Spleen (tissue), 7 donors: Measurements from ENCODE around the gene KLF15.

ENCODE experiments used
- POLR2A ChIP-seq, 3 donors: fragments of 450-650 bp; IDR thresholded peaks; one replicate each; pipeline ENCODE4 v1.5.1; 2017; ENCODE audit warnings: antibody characterized with exemption in 3 of 3, mild to moderate bottlenecking in 1 of 3
- TF ChIP-seq, protein P1 (sequence below), 11 experiments: fragments of 200-600 bp in 7 of 11; fragments of 450-650 bp in 4 of 11; sonication (generic) in 4 of 11; IDR thresholded peaks in 8 of 11; conservative IDR thresholded peaks in 3 of 11; 1 replicate in 7 of 11; 2 replicates in 4 of 11; pipeline versions ENCODE4 v1.4.0 to v1.8.0; 2016 to 2021; ENCODE audit warnings: antibody characterized with exemption in 11 of 11, inconsistent platforms in 4 of 11, mild to moderate bottlenecking in 1 of 11
- donor health status: DM: no; HTN: no; CAD: no; lungs with moderate emphysema.
- donor health status: DM: no; HTN: no; CAD: no.
- donor health status: DM: no; HTN: no; CAD: no.

DNA sequence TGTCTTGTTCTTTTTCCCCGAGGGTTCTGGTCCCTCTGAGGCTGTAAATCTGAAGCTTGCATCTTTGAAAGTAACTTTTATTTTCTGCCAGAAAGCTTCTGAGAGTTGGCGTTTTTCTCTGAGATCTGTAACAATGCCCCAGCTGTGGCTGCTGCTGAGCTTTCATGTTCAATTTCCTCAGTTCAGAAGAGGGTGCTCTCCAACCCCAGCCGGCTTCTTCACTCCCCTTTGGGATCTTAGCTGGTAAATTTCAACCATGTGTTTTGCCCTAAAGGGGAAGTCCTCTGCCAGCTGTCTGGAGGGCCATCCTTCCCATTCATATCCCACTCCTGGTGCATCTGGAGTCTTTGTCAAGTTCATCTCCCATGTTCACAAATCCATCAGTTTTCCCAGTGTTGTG is 19.2 kb upstream of the KLF15 start:
- TF ChIP-seq POLR2A (IDR thresholded peaks at IDR 0.05): no peak
- TF ChIP-seq, protein P1, sequence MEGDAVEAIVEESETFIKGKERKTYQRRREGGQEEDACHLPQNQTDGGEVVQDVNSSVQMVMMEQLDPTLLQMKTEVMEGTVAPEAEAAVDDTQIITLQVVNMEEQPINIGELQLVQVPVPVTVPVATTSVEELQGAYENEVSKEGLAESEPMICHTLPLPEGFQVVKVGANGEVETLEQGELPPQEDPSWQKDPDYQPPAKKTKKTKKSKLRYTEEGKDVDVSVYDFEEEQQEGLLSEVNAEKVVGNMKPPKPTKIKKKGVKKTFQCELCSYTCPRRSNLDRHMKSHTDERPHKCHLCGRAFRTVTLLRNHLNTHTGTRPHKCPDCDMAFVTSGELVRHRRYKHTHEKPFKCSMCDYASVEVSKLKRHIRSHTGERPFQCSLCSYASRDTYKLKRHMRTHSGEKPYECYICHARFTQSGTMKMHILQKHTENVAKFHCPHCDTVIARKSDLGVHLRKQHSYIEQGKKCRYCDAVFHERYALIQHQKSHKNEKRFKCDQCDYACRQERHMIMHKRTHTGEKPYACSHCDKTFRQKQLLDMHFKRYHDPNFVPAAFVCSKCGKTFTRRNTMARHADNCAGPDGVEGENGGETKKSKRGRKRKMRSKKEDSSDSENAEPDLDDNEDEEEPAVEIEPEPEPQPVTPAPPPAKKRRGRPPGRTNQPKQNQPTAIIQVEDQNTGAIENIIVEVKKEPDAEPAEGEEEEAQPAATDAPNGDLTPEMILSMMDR (IDR thresholded peaks at IDR 0.05 in 8 of 11, conservative IDR thresholded peaks at IDR 0.05 in 3 of 11): no peak
